HepG2 (cell line): ENCODE data around the gene CKAP5. TPM values are rescaled to one million over a fixed set of nuclear protein-coding genes. Genes with fewer than 3 reads are reported as not detected.
A peak's percentile ranks its signal among the peaks of the same experiment; 100 is the strongest.

Experiments used
- CBFB ChIP-seq: sonication (generic); formaldehyde crosslinking; IDR thresholded peaks from 2 replicates; pipeline ENCODE4 v1.4.0; 2020; ENCODE audit warnings: missing genetic modification reagents
- DNMT3B ChIP-seq: conservative IDR thresholded peaks from 2 replicates; pipeline ENCODE4 v1.6.1; 2016; ENCODE audit warnings: missing biosample characterization, control low read depth
- EHMT2 ChIP-seq: fragments of 200-600 bp; sonication (generic); IDR thresholded peaks from 2 replicates; pipeline ENCODE4 v1.7.0; 2017; ENCODE audit warnings: antibody characterized with exemption, low read depth, low read length, borderline replicate concordance
- ELF4 ChIP-seq: sonication (generic); formaldehyde crosslinking; IDR thresholded peaks from 2 replicates; pipeline ENCODE4 v1.5.0; 2020; ENCODE audit warnings: missing genetic modification reagents, mild to moderate bottlenecking, moderate library complexity, borderline replicate concordance
- FLYWCH1 ChIP-seq: sonication (generic); formaldehyde crosslinking; IDR thresholded peaks from 2 replicates; pipeline ENCODE4 v1.8.1; 2023; ENCODE audit warnings: mild to moderate bottlenecking, missing genetic modification reagents
- NR1H2 ChIP-seq: sonication (generic); formaldehyde crosslinking; IDR thresholded peaks from 2 replicates; pipeline ENCODE4 v1.8.1; 2022; ENCODE audit warnings: low read depth, missing genetic modification reagents, borderline replicate concordance
- NR2C2 ChIP-seq: sonication (generic); formaldehyde crosslinking; IDR thresholded peaks from 2 replicates; pipeline ENCODE4 v1.4.0; 2020; ENCODE audit warnings: missing genetic modification reagents, mild to moderate bottlenecking, moderate library complexity, borderline replicate concordance
- PHF8 ChIP-seq: sonication (generic); formaldehyde crosslinking; IDR thresholded peaks from 2 replicates; pipeline ENCODE4 v1.5.0; 2020; ENCODE audit warnings: missing genetic modification reagents
- PRPF4 ChIP-seq: fragments of 200-400 bp; formaldehyde crosslinking; IDR thresholded peaks from 2 replicates; pipeline ENCODE4 v1.6.1; 2016; ENCODE audit warnings: low read length, low read depth; ENCODE audit not compliant: poor library complexity, severe bottlenecking
- RCOR2 ChIP-seq: IDR thresholded peaks from 2 replicates; pipeline ENCODE4 v1.6.1; 2016; ENCODE audit warnings: missing biosample characterization, missing genetic modification reagents
- SNAI1 ChIP-seq: sonication (generic); formaldehyde crosslinking; IDR thresholded peaks from 2 replicates; pipeline ENCODE4 v1.5.0; 2020; ENCODE audit warnings: mild to moderate bottlenecking, missing genetic modification reagents, borderline replicate concordance
- TAF1 ChIP-seq: sonication (generic); formaldehyde crosslinking; IDR thresholded peaks from 2 replicates; pipeline ENCODE4 v1.4.0; 2020; ENCODE audit warnings: missing genetic modification reagents
- THAP8 ChIP-seq: sonication (generic); formaldehyde crosslinking; IDR thresholded peaks from 2 replicates; pipeline ENCODE4 v1.5.1; 2020; ENCODE audit warnings: missing genetic modification reagents, mild to moderate bottlenecking, borderline replicate concordance
- THYN1 ChIP-seq: sonication (generic); formaldehyde crosslinking; IDR thresholded peaks from 2 replicates; pipeline ENCODE4 v1.8.1; 2023; ENCODE audit warnings: low read depth, mild to moderate bottlenecking, moderate library complexity, missing genetic modification reagents, borderline replicate concordance
- TMF1 ChIP-seq: sonication (generic); formaldehyde crosslinking; IDR thresholded peaks from 2 replicates; pipeline ENCODE4 v1.8.1; 2022; ENCODE audit warnings: low read depth, missing genetic modification reagents
- ZBTB7B ChIP-seq: sonication (generic); formaldehyde crosslinking; IDR thresholded peaks from 2 replicates; pipeline ENCODE4 v1.4.0; 2020; ENCODE audit warnings: missing genetic modification reagents
- ZBTB8A ChIP-seq: sonication (generic); formaldehyde crosslinking; IDR thresholded peaks from 2 replicates; pipeline ENCODE4 v1.4.0; 2020; ENCODE audit warnings: mild to moderate bottlenecking, low read depth, missing genetic modification reagents, borderline replicate concordance
- ZNF205 ChIP-seq: IDR thresholded peaks from 2 replicates; pipeline ENCODE4 v1.6.1; 2018; ENCODE audit warnings: missing biosample characterization, missing genetic modification reagents
- ZNF230 ChIP-seq: sonication (generic); formaldehyde crosslinking; IDR thresholded peaks from 2 replicates; pipeline ENCODE4 v1.4.0; 2020; ENCODE audit warnings: mild to moderate bottlenecking, missing genetic modification reagents
- ZNF256 ChIP-seq: sonication (generic); formaldehyde crosslinking; conservative IDR thresholded peaks from 2 replicates; pipeline ENCODE4 v1.4.0; 2020; ENCODE audit warnings: missing genetic modification reagents
- ZNF329 ChIP-seq: sonication (generic); formaldehyde crosslinking; IDR thresholded peaks from 2 replicates; pipeline ENCODE4 v1.9.0; 2021; ENCODE audit warnings: low read depth, mild to moderate bottlenecking, missing genetic modification reagents
- ZNF441 ChIP-seq: sonication (generic); formaldehyde crosslinking; IDR thresholded peaks from 2 replicates; pipeline ENCODE4 v1.7.0; 2021; ENCODE audit warnings: missing genetic modification reagents, borderline replicate concordance
- ZNF713 ChIP-seq: sonication (generic); formaldehyde crosslinking; IDR thresholded peaks from 2 replicates; pipeline ENCODE4 v1.4.0; 2020; ENCODE audit warnings: mild to moderate bottlenecking, missing genetic modification reagents
- ZSCAN29 ChIP-seq: sonication (generic); formaldehyde crosslinking; conservative IDR thresholded peaks from 2 replicates; pipeline ENCODE4 v1.4.0; 2020; ENCODE audit warnings: mild to moderate bottlenecking, missing genetic modification reagents
- polyA plus RNA-seq, 8 experiments: library from polyadenylated mRNA; depleted of rRNA in 3 of 8; stranded (reverse) in 7 of 8; unstranded in 1 of 8; fragments of >200 nt; fragmentation: Illumina TruSeq in 4 of 8; extraction: Trizol in 4 of 8; gene quantifications; 2 replicates each; pipeline versions ENCODE4 v1.2.1 to v1.2.3, GENCODE V29; 2011 to 2016; ENCODE audit warnings: low read depth in 4 of 8, missing spikeins in 1 of 8, mixed read lengths in 1 of 8; ENCODE audit not compliant: insufficient read depth in 1 of 8
- total RNA-seq, 5 experiments: library from RNA; depleted of rRNA; stranded (reverse); fragments of >200 nt; fragmentation: Illumina TruSeq; extraction: Trizol; gene quantifications; 2 replicates each; pipeline ENCODE4 v1.2.3, GENCODE V29; 2016; ENCODE audit warnings: low read depth in 1 of 5
- TF ChIP-seq, protein P1 (sequence below): fragments of 450-650 bp; IDR thresholded peaks from 2 replicates; pipeline ENCODE4 v1.6.1; 2017; ENCODE audit warnings: mild to moderate bottlenecking

The CKAP5 gene
- total and polyA plus RNA-seq, 2 of the 13 experiments (the other 11 are each of a cell fraction or from before 2014, with no cell fraction given) = 79.2 to 103 TPM

- peak; percentile 63 for TF ChIP-seq CBFB (CRISPR knock-in tag)
- 0 out of 2 replicates have a peak, but pooled peaks have one; percentile 29 for TF ChIP-seq THYN1 (CRISPR knock-in tag)
- no peak; the same call in 1 of the 2 replicates for TF ChIP-seq ZSCAN29 (CRISPR knock-in tag)
- no peak for TF ChIP-seq ELF4 (CRISPR knock-in tag)
- TF ChIP-seq ZBTB8A (CRISPR knock-in tag) = no peak
- peak; percentile 93; the same call in 1 of the 2 replicates for TF ChIP-seq TMF1 (CRISPR knock-in tag)
- TF ChIP-seq EHMT2 = no peak
- 0 out of 2 replicates have a peak, but pooled peaks have one; percentile 49 for TF ChIP-seq ZNF329
- 0 out of 2 replicates have a peak, but pooled peaks have one; percentile 9 for TF ChIP-seq ZNF441 (CRISPR knock-in tag)
- no peak for TF ChIP-seq ZNF256 (CRISPR knock-in tag)
- peak; percentile 80; the same call in 1 of the 2 replicates for TF ChIP-seq FLYWCH1 (CRISPR knock-in tag)
- TF ChIP-seq ZNF230 = no peak; the same call in 1 of the 2 replicates
- TF ChIP-seq ZNF713 = peak; percentile 85; the same call in 1 of the 2 replicates
- peak; percentile 98 for TF ChIP-seq PHF8 (CRISPR knock-in tag)
- TF ChIP-seq ZBTB7B = 0 out of 2 replicates have a peak, but pooled peaks have one; percentile 30
- peak; percentile 40; the same call in 1 of the 2 replicates for TF ChIP-seq NR2C2 (CRISPR knock-in tag)
- TF ChIP-seq TAF1 = peak; percentile 84
- TF ChIP-seq PRPF4 = no peak
- TF ChIP-seq ZNF205 = 0 out of 2 replicates have a peak, but pooled peaks have one; percentile 22
- TF ChIP-seq RCOR2 (CRISPR knock-in tag) = no peak
- 0 out of 2 replicates have a peak, but pooled peaks have one; percentile 47 for TF ChIP-seq DNMT3B (CRISPR knock-in tag)
- TF ChIP-seq, protein P1, sequence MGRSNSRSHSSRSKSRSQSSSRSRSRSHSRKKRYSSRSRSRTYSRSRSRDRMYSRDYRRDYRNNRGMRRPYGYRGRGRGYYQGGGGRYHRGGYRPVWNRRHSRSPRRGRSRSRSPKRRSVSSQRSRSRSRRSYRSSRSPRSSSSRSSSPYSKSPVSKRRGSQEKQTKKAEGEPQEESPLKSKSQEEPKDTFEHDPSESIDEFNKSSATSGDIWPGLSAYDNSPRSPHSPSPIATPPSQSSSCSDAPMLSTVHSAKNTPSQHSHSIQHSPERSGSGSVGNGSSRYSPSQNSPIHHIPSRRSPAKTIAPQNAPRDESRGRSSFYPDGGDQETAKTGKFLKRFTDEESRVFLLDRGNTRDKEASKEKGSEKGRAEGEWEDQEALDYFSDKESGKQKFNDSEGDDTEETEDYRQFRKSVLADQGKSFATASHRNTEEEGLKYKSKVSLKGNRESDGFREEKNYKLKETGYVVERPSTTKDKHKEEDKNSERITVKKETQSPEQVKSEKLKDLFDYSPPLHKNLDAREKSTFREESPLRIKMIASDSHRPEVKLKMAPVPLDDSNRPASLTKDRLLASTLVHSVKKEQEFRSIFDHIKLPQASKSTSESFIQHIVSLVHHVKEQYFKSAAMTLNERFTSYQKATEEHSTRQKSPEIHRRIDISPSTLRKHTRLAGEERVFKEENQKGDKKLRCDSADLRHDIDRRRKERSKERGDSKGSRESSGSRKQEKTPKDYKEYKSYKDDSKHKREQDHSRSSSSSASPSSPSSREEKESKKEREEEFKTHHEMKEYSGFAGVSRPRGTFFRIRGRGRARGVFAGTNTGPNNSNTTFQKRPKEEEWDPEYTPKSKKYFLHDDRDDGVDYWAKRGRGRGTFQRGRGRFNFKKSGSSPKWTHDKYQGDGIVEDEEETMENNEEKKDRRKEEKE = no peak
- TF ChIP-seq THAP8 = no peak
- TF ChIP-seq SNAI1 (CRISPR knock-in tag) = no peak
- TF ChIP-seq NR1H2 = no peak
These were observed at the start of gene CKAP5 (continued) for GRCh38 chr11:46845740-46846509.
